Endothelial cell of umbilical vein (primary cell): ENCODE results near the gene ACMSD. TPM values are rescaled to one million over a fixed set of nuclear protein-coding genes. Genes with fewer than 3 reads are reported as not detected.
"Not testable (repeated sequence)": the region's sequence is repeated elsewhere in the genome, so short reads cannot be mapped to it uniquely, and the experiment has no call there.

Experiments
- BruUV-seq: library from RNA; stranded (reverse); fragments of 400-500 nt; replicated peaks from 2 replicates; lab custom pipeline; 2021; lab: Mats Ljungman, UMichigan
- CTCF ChIA-PET: fragments of 300-600, 350-600 bp; sonication (Branson Sonifier 250); formaldehyde crosslinking; loops from one replicate; lab custom pipeline; 2021; ENCODE audit warnings: antibody characterized with exemption, inconsistent platforms; lab: Charles Lee
- POLR2A ChIA-PET: fragments of 300-600, 350-600 bp; sonication (Branson Sonifier 250); formaldehyde crosslinking; loops from one replicate; lab custom pipeline; 2021; ENCODE audit warnings: antibody characterized with exemption, inconsistent platforms; lab: Charles Lee
- DNase-seq: peaks from one replicate; pipeline ENCODE4 v3.0.0-alpha.2; 2011; ENCODE audit warnings: low read depth, low spot score
- FAIRE-seq: peaks from 2 replicates; lab custom pipeline; 2011; peaks lifted over from hg19 to GRCh38; lab: Jason Lieb, UNC
- H2AFZ ChIP-seq: 2 replicates; pipeline ENCODE4 v1.6.0; 2012; ENCODE audit warnings: low read depth, low read length, control low read depth, inconsistent platforms
- H3K27ac ChIP-seq: 2 replicates; pipeline ENCODE4 v1.5.1; 2011; ENCODE audit warnings: low read depth, mild to moderate bottlenecking, control low read depth, low read length, moderate library complexity; ENCODE audit not compliant: insufficient read depth
- H3K27me3 ChIP-seq, 2 experiments: 2 replicates each; pipeline versions ENCODE4 v1.6.0 to v1.6.1; 2011; ENCODE audit warnings: low read length in 2 of 2, mixed read lengths in 1 of 2; ENCODE audit not compliant: control insufficient read depth in 2 of 2, insufficient read depth in 2 of 2
- H3K36me3 ChIP-seq, 2 experiments: 2 replicates in 1 of 2; 3 replicates in 1 of 2; pipeline ENCODE4 v1.5.1; 2011; ENCODE audit warnings: low read length in 2 of 2, mild to moderate bottlenecking in 1 of 2, moderate library complexity in 1 of 2; ENCODE audit not compliant: control insufficient read depth in 2 of 2, insufficient read depth in 2 of 2; ENCODE audit errors: extremely low read depth in 1 of 2
- H3K4me1 ChIP-seq: 3 replicates; pipeline ENCODE4 v1.5.1; 2011; ENCODE audit warnings: mild to moderate bottlenecking, low read length; ENCODE audit not compliant: control insufficient read depth, insufficient read depth; ENCODE audit errors: extremely low read depth
- H3K4me2 ChIP-seq: 2 replicates; pipeline ENCODE4 v1.6.1; 2011; ENCODE audit warnings: low read length, control low read depth, mixed read lengths; ENCODE audit not compliant: insufficient read depth
- H3K4me3 ChIP-seq, 3 experiments: fragments of 200-600 bp in 1 of 3; sonication (generic), shearing (Covaris generic) in 1 of 3; replicated peaks in 1 of 3; 2 replicates each; pipeline ENCODE4 v1.5.1; 2011 to 2016; ENCODE audit warnings: control low read depth in 3 of 3, low read length in 3 of 3, mild to moderate bottlenecking in 2 of 3, inconsistent platforms in 1 of 3, low read depth in 1 of 3, moderate library complexity in 1 of 3; ENCODE audit not compliant: insufficient read depth in 1 of 3
- H3K79me2 ChIP-seq: 2 replicates; pipeline ENCODE4 v1.6.0; 2012; ENCODE audit warnings: low read length, inconsistent platforms; ENCODE audit not compliant: control insufficient read depth, insufficient read depth
- H3K9ac ChIP-seq: replicated peaks from 2 replicates; pipeline ENCODE3; 2011; ENCODE audit warnings: low read length, control low read depth; ENCODE audit not compliant: insufficient read depth; ENCODE audit errors: extremely low read depth
- H3K9me1 ChIP-seq: replicated peaks from 3 replicates; pipeline ENCODE4 v1.6.0; 2011; ENCODE audit warnings: mild to moderate bottlenecking, low read length; ENCODE audit not compliant: control insufficient read depth, insufficient read depth; ENCODE audit errors: extremely low read depth
- H3K9me3 ChIP-seq: replicated peaks from 2 replicates; pipeline ENCODE4 v1.5.1; 2012; ENCODE audit warnings: low read length, inconsistent platforms; ENCODE audit not compliant: control insufficient read depth, insufficient read depth
- H4K20me1 ChIP-seq: replicated peaks from 2 replicates; pipeline ENCODE3; 2011; ENCODE audit warnings: mild to moderate bottlenecking, low read length; ENCODE audit not compliant: control insufficient read depth, insufficient read depth; ENCODE audit errors: extremely low read depth
- CTCF ChIP-seq, 2 donors: IDR thresholded peaks; 1 replicate in 1 of 2; 2 replicates in 1 of 2; pipeline ENCODE4 v1.5.1; 2011; ENCODE audit warnings: low read length in 2 of 2, mild to moderate bottlenecking in 2 of 2, moderate library complexity in 2 of 2, control low read depth in 1 of 2, inconsistent platforms in 1 of 2, low read depth in 1 of 2; ENCODE audit not compliant: insufficient read depth in 1 of 2; ENCODE audit errors: extremely low read depth in 1 of 2
- EZH2 ChIP-seq: IDR thresholded peaks from 2 replicates; pipeline ENCODE4 v1.6.1; 2012; ENCODE audit warnings: borderline replicate concordance, low read depth, mild to moderate bottlenecking, moderate library complexity, low read length, inconsistent platforms; ENCODE audit not compliant: severe bottlenecking
- FOS ChIP-seq: IDR thresholded peaks from 2 replicates; pipeline ENCODE4 v1.6.1; 2011; ENCODE audit warnings: mild to moderate bottlenecking, low read length, moderate library complexity, borderline replicate concordance; ENCODE audit not compliant: insufficient read depth
- GATA2 ChIP-seq: IDR thresholded peaks from 2 replicates; pipeline ENCODE4 v1.7.0; 2011; ENCODE audit warnings: low read depth, mild to moderate bottlenecking, moderate library complexity, mixed read lengths, low read length; ENCODE audit not compliant: insufficient read length, insufficient read depth
- JUN ChIP-seq: IDR thresholded peaks from 2 replicates; pipeline ENCODE4 v1.6.1; 2011; ENCODE audit warnings: borderline replicate concordance, low read depth; ENCODE audit not compliant: insufficient read length, insufficient read depth
- MYC ChIP-seq: IDR thresholded peaks from one replicate; pipeline ENCODE4 v1.6.1; 2011; ENCODE audit warnings: mild to moderate bottlenecking, low read depth, low read length
- POLR2A ChIP-seq: IDR thresholded peaks from 2 replicates; pipeline ENCODE4 v1.6.1; 2012; ENCODE audit warnings: low read depth, mild to moderate bottlenecking, control low read depth, low read length
- POLR2AphosphoS5 ChIP-seq: IDR thresholded peaks from 2 replicates; pipeline ENCODE4 v1.6.1; 2012; ENCODE audit warnings: low read depth, mild to moderate bottlenecking, control low read depth, low read length, moderate library complexity; ENCODE audit not compliant: insufficient read depth
- dilution Hi-C: fragments of 300-500 bp; cut with MboI; formaldehyde crosslinking; loops from one replicate; pipeline ENCODE4 v1.15.0; 2019; ENCODE audit warnings: low sequenced_read_pairs; ENCODE audit not compliant: extremely low pct_ligation_motif_present
- intact Hi-C: fragments of 100-400 bp; cut with micrococcal nuclease; formaldehyde crosslinking; loops from one replicate; pipeline ENCODE4 v1.10.0; 2022
- polyA plus RNA-seq, 4 experiments: library from polyadenylated mRNA; depleted of rRNA in 3 of 4; stranded (reverse) in 3 of 4; unstranded in 1 of 4; fragments of >200 nt; gene quantifications; 2 replicates each; pipeline versions ENCODE4 v1.2.1 to v1.2.3, GENCODE V29; 2011 to 2012; ENCODE audit warnings: missing spikeins in 1 of 4
- total RNA-seq: library from RNA; stranded (reverse); gene quantifications from 2 replicates; pipeline ENCODE4 v1.2.3, GENCODE V29; 2021
- TF ChIP-seq, protein P1 (sequence below): IDR thresholded peaks from 2 replicates; pipeline ENCODE4 v1.6.1; 2011; ENCODE audit not compliant: insufficient read depth, insufficient read length

Gene ACMSD
- total and polyA plus RNA-seq, 2 donors (not counting 3 experiments of a cell fraction or from before 2014, with no cell fraction given), result not detected

DNA sequence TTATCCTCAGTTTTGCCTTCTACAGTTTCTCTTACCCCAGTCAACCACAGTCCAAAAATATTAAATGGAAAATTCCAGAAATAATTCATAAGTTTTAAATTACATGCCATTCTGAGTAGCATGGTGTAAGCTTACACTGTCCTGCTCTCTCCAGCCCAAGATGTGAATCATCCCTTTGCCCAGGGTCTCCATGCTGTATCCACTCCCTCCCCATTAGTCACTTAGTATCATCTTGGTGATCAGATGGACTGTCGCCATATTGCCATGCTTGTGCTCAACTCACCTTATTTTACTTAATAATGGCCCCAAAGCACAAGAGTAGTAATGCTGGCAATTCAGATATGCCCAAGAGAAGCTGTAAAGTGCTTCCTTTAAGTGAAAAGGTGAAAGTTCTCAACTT lies 61.7 kb downstream of the ACMSD start:
- dilution Hi-C loops (no loop called here), intact Hi-C loops (no loop called here)
- TF ChIP-seq EZH2, result no peak
- no peak for TF ChIP-seq CTCF (IDR thresholded peaks at IDR 0.05; ENCODE audit: extremely low read depth in 1 of 2, insufficient read depth in 1 of 2, low read depth in 1 of 2, low read length in 2 of 2)
- no peak for TF ChIP-seq POLR2AphosphoS5
- TF ChIP-seq GATA2, result no peak
- TF ChIP-seq MYC, result no peak
- TF ChIP-seq POLR2A, result no peak
- TF ChIP-seq FOS, result no peak
- no peak for TF ChIP-seq JUN
- TF ChIP-seq, protein P1, sequence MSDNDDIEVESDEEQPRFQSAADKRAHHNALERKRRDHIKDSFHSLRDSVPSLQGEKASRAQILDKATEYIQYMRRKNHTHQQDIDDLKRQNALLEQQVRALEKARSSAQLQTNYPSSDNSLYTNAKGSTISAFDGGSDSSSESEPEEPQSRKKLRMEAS, result no peak
- H2AFZ ChIP-seq, result no peak overlapping the region
- no peaks in the 10 kb centered on the region for H3K4me1 ChIP-seq
- no peaks in the 10 kb centered on the region for H3K79me2 ChIP-seq
- H3K9me1 ChIP-seq, result no peaks in the 10 kb centered on the region
- no TSS peak for BruUV-seq
- H3K9me3 ChIP-seq, result no peaks in the 10 kb centered on the region
- no peaks in the 10 kb centered on the region for H4K20me1 ChIP-seq
- H3K27me3 ChIP-seq, result no peaks in the 10 kb centered on the region
- CTCF ChIA-PET, result interaction anchor here (0.8 to 2.6 kb wide), 3 partner anchors 117 to 450 kb away, joined by 3 to 18 read pairs (median 10); no protein-coding TSS in a partner anchor
- no peak overlapping the region for H3K4me2 ChIP-seq
- H3K4me3 ChIP-seq, result no peak overlapping the region
- no peak overlapping the region for H3K9ac ChIP-seq
- H3K36me3 ChIP-seq, result no peaks in the 10 kb centered on the region
- no peak overlapping the region for H3K27ac ChIP-seq
- POLR2A ChIA-PET, result no interaction called here
- DNase-seq, result no peak
- FAIRE-seq, result no peak

- H3K4me3 ChIP-seq, H2AFZ ChIP-seq, DNase-seq, FAIRE-seq, H3K9me3 ChIP-seq, H3K79me2 ChIP-seq, H3K9ac ChIP-seq, H3K27ac ChIP-seq, H3K9me1 ChIP-seq, H3K4me1 ChIP-seq, H3K4me2 ChIP-seq, H4K20me1 ChIP-seq, H3K27me3 ChIP-seq, intact Hi-C loops, H3K36me3 ChIP-seq, POLR2A ChIA-PET, BruUV-seq, dilution Hi-C loops: not testable (repeated sequence)
- CTCF ChIA-PET, result interaction anchor here (1.2 kb wide), 2 partner anchors 15 to 443 kb away, joined by 3 read pairs; no protein-coding TSS in a partner anchor
Measured at GRCh38 chr2:134903701-134904100, 65.3 kb downstream of the ACMSD start.
